OCI-LY1 (cell line): Measurements from ENCODE around the gene IARS1.

Experiments used
- H2AFZ ChIP-seq: fragments of 200-600 bp; sonication (generic), shearing (Covaris generic); 2 replicates; pipeline ENCODE4 v1.6.0; 2014; ENCODE audit warnings: antibody characterized with exemption, mild to moderate bottlenecking, low read length
- H3F3A ChIP-seq: fragments of 200-600 bp; sonication (generic), shearing (Covaris generic); 2 replicates; pipeline ENCODE4 v1.6.0; 2014; ENCODE audit warnings: mild to moderate bottlenecking, antibody characterized with exemption, low read length, moderate library complexity; ENCODE audit not compliant: insufficient read depth
- H3K27ac ChIP-seq: fragments of 200-600 bp; sonication (generic); 2 replicates; pipeline ENCODE4 v1.5.1; 2014; ENCODE audit warnings: low read length, mixed run types, mild to moderate bottlenecking, low read depth; ENCODE audit not compliant: poor library complexity, severe bottlenecking
- H3K27me3 ChIP-seq: fragments of 200-600 bp; sonication (generic); 2 replicates; pipeline ENCODE4 v1.6.0; 2014; ENCODE audit warnings: antibody characterized with exemption, mild to moderate bottlenecking, low read length, moderate library complexity; ENCODE audit not compliant: insufficient read depth
- H3K36me3 ChIP-seq: fragments of 200-600 bp; sonication (generic); 2 replicates; pipeline ENCODE4 v1.6.1; 2014; ENCODE audit warnings: mild to moderate bottlenecking, antibody characterized with exemption, low read length, moderate library complexity, mixed read lengths; ENCODE audit not compliant: insufficient read depth
- H3K4me1 ChIP-seq: fragments of 200-600 bp; sonication (generic); 2 replicates; pipeline ENCODE4 v1.5.1; 2014; ENCODE audit warnings: mild to moderate bottlenecking, low read length, moderate library complexity; ENCODE audit not compliant: insufficient read depth, severe bottlenecking
- H3K4me2 ChIP-seq: fragments of 200-600 bp; sonication (generic), shearing (Covaris generic); 2 replicates; pipeline ENCODE4 v1.6.1; 2014; ENCODE audit warnings: low read length
- H3K4me3 ChIP-seq: fragments of 200-600 bp; sonication (generic); 2 replicates; pipeline ENCODE4 v1.5.1; 2014; ENCODE audit warnings: low read length, low read depth, mild to moderate bottlenecking, mixed read lengths; ENCODE audit not compliant: poor library complexity, severe bottlenecking
- H3K79me2 ChIP-seq: fragments of 200-600 bp; shearing (Covaris generic); 2 replicates; pipeline ENCODE4 v1.6.1; 2016; ENCODE audit warnings: mixed run types, low read length, mixed read lengths; ENCODE audit not compliant: insufficient read depth
- H3K9ac ChIP-seq: fragments of 200-600 bp; sonication (generic), shearing (Covaris generic); 2 replicates; pipeline ENCODE4 v1.6.1; 2014; ENCODE audit warnings: mild to moderate bottlenecking, low read length, mixed read lengths
- H3K9me2 ChIP-seq: fragments of 200-600 bp; sonication (generic), shearing (Covaris generic); 2 replicates; pipeline ENCODE4 v1.6.1; 2014; ENCODE audit warnings: low read depth, mild to moderate bottlenecking, low read length, mixed read lengths
- H3K9me3 ChIP-seq: fragments of 200-600 bp; shearing (Covaris generic); 2 replicates; pipeline ENCODE4 v1.6.1; 2014; ENCODE audit warnings: low read length, mixed read lengths
- H4K20me1 ChIP-seq: fragments of 200-600 bp; sonication (generic), shearing (Covaris generic); 2 replicates; pipeline ENCODE4 v1.6.0; 2016; ENCODE audit warnings: mild to moderate bottlenecking, low read length; ENCODE audit not compliant: insufficient read depth
- CTCF ChIP-seq: fragments of 200-600 bp; sonication (generic), shearing (Covaris generic); IDR thresholded peaks from 2 replicates; pipeline ENCODE4 v1.5.1; 2017; ENCODE audit warnings: mild to moderate bottlenecking, antibody characterized with exemption, low read length, moderate library complexity, mixed read lengths
- EZH2 ChIP-seq: fragments of 200-600 bp; sonication (generic), shearing (Covaris generic); IDR thresholded peaks from 2 replicates; pipeline ENCODE4 v1.8.0; 2017; ENCODE audit warnings: borderline replicate concordance, mixed run types, mild to moderate bottlenecking, antibody characterized with exemption, low read length, moderate library complexity, mixed read lengths

The IARS1 gene

GRCh38 chr9:92308893-92309292, 15.4 kb upstream of the IARS1 start:
- Histone ChIP-seq H2AFZ (no peak overlapping the region), H3K27me3 (no peaks in the 10 kb centered on the region), H3K4me3 (no peak overlapping the region), H3K9me3 (no peaks in the 10 kb centered on the region), H3K9ac (no peak overlapping the region), H3K4me2 (no peak overlapping the region), H3K9me2 (no peaks in the 10 kb centered on the region), H4K20me1 (no peaks in the 10 kb centered on the region; the same call in 1 of the 2 replicates), H3K4me1 (no peaks in the 10 kb centered on the region), H3K27ac (no peak overlapping the region), H3F3A (no peaks in the 10 kb centered on the region; the same call in 1 of the 2 replicates), H3K36me3 (peaks cover 92% of the 10 kb centered on the region), H3K79me2 (no peaks in the 10 kb centered on the region)
- TF ChIP-seq EZH2 (no peak), CTCF (no peak)

- Histone ChIP-seq H4K20me1 (no peaks in the 10 kb centered on the region), H3K36me3 (peaks cover 93% of the 10 kb centered on the region), H3K4me3 (no peak overlapping the region), H2AFZ (no peak overlapping the region), H3K79me2 (no peaks in the 10 kb centered on the region), H3K9me2 (no peaks in the 10 kb centered on the region), H3F3A (peaks cover 4% of the 10 kb centered on the region; the same call in 1 of the 2 replicates), H3K27me3 (no peaks in the 10 kb centered on the region), H3K4me1 (peaks cover 8% of the 10 kb centered on the region), H3K9me3 (no peaks in the 10 kb centered on the region), H3K4me2 (no peak overlapping the region), H3K27ac (no peak overlapping the region), H3K9ac (no peak overlapping the region)
- TF ChIP-seq EZH2 = no peak
- no peak for TF ChIP-seq CTCF
Measured at GRCh38 chr9:92300936-92301335, 7.4 kb upstream of the IARS1 start.

- peaks cover 75% of the 10 kb centered on the region for H3K36me3 ChIP-seq
Measured at GRCh38 chr9:92299116-92299515, 5.6 kb upstream of the IARS1 start.

More at GRCh38 chr9:92299116-92299515, 5.6 kb upstream of the IARS1 start:
- Histone ChIP-seq H3K9me3 (no peaks in the 10 kb centered on the region), H2AFZ (no peak overlapping the region), H4K20me1 (no peaks in the 10 kb centered on the region), H3K9ac (no peak overlapping the region), H3K4me1 (peaks cover 22% of the 10 kb centered on the region), H3K27ac (no peak overlapping the region), H3K4me3 (no peak overlapping the region), H3F3A (peaks cover 4% of the 10 kb centered on the region; the same call in 1 of the 2 replicates), H3K27me3 (no peaks in the 10 kb centered on the region), H3K9me2 (no peaks in the 10 kb centered on the region), H3K79me2 (no peaks in the 10 kb centered on the region), H3K4me2 (no peak overlapping the region)
- TF ChIP-seq EZH2 (no peak), CTCF (no peak)
